ENCODE measurements around the gene HIGD2B.
A peak's percentile ranks its signal among the peaks of the same experiment; 100 is the strongest.
"Not testable (repeated sequence)": the region's sequence is repeated elsewhere in the genome, so short reads cannot be mapped to it uniquely, and the experiment has no call there.

Gene HIGD2B

DNA sequence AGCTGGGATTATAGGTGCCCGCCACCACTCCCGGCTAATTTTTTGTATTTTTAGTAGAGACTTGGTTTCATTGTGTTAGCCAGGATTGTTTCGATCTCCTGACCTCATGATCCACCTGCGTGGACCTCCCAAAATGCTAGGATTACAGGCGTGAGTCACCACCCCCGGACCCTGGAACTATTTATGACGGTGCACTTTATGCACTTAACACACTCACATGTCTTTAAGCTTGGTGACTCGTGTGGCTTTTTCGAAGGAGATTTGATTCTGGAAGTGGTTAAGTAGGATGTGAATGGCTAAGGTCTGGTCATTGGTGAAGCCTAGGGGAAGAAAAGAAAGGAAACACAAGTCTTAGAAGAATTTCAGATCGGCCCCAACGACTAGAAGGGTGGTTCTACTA is 20.3 kb upstream of the HIGD2B start:
- DNase-seq (ENCODE audit: low spot score), result no peak

DNA sequence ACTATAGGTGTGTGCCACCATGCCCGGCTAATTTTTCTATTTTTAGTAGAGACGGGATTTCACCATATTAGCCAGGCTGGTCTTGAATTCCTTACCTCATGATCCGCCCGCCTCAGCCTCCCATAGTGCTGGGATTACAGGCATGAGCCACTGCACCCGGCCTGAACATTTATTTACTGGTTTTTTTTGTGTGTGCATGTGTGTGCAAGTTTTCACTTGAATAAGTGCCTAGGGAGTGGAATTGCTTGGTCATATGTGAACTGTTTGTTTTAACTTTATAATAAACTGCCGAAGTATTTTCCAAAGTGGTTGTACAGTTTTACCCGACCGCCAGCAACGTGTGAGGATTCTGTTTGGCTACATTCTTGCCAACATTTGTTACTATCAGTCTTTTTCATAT is 14.1 kb upstream of the HIGD2B start:
- no peak for DNase-seq (ENCODE audit: low spot score)
- Mint-ChIP-seq H3K4me1 (ENCODE audit: low read depth) (peaks cover 4% of the 10 kb centered on the region), H3K36me3 (ENCODE audit: low read depth) (peaks cover 4% of the 10 kb centered on the region), H3K27me3 (ENCODE audit: low read depth) (no peaks in the 10 kb centered on the region), H3K4me3 (no peak overlapping the region), H3K27ac (no peak overlapping the region), H3K9me3 (peaks cover 3% of the 10 kb centered on the region)

More for the DNA sequence above, 20.3 kb upstream of the HIGD2B start:
- H3K27me3 Mint-ChIP-seq (ENCODE audit: low read depth), result no peaks in the 10 kb centered on the region
- H3K36me3 Mint-ChIP-seq (ENCODE audit: low read depth), result peaks cover 3% of the 10 kb centered on the region
- H3K4me1 Mint-ChIP-seq (ENCODE audit: low read depth), result peaks cover 2% of the 10 kb centered on the region
- H3K27ac Mint-ChIP-seq, result no peak overlapping the region
- no peak overlapping the region for H3K4me3 Mint-ChIP-seq
- no peaks in the 10 kb centered on the region for H3K9me3 Mint-ChIP-seq

GRCh38 chr15:72698938-72699337 is 13.0 kb upstream of the HIGD2B start:
- Mint-ChIP-seq H3K4me1 (ENCODE audit: low read depth) (peaks cover 12% of the 10 kb centered on the region), H3K36me3 (ENCODE audit: low read depth) (peaks cover 6% of the 10 kb centered on the region), H3K27ac (no peak overlapping the region), H3K4me3 (no peak overlapping the region), H3K9me3 (peaks cover 3% of the 10 kb centered on the region), H3K27me3 (ENCODE audit: low read depth) (no peaks in the 10 kb centered on the region)
- no peak for DNase-seq (ENCODE audit: low spot score)

- Mint-ChIP-seq H3K4me1 (ENCODE audit: low read depth) (peaks cover 16% of the 10 kb centered on the region), H3K27me3 (ENCODE audit: low read depth) (no peaks in the 10 kb centered on the region), H3K9me3 (peaks cover 3% of the 10 kb centered on the region), H3K36me3 (ENCODE audit: low read depth) (peaks cover 6% of the 10 kb centered on the region), H3K27ac (no peak overlapping the region), H3K4me3 (no peak overlapping the region)
- no peak for DNase-seq (ENCODE audit: low spot score)
Observed at GRCh38 chr15:72690938-72691337, 5.0 kb upstream of the HIGD2B start.

DNA sequence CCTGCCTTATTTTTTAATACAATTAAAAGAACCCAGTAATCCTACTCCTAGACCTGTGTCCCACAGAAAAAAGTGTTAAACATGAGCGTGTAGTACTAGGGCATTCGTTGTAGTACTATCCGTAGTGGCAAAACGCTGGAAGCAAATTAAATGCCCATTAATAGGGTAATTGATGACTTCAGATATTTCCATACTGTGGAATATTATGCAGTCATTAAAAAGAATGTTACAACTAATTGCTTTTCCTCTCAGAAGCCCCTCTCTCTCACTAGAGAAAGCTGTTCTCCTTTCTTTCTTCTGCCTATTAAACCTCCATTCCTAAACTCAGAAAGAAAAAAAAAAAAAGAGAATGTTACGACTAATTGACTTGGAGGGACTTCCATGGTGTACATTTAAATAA is 2.7 kb upstream of the HIGD2B start:
- Mint-ChIP-seq H3K4me1 (ENCODE audit: low read depth) (peaks cover 11% of the 10 kb centered on the region), H3K4me3 (no peak overlapping the region), H3K9me3 (no peaks in the 10 kb centered on the region), H3K27ac (no peak overlapping the region), H3K27me3 (ENCODE audit: low read depth) (no peaks in the 10 kb centered on the region), H3K36me3 (ENCODE audit: low read depth) (no peaks in the 10 kb centered on the region)
- no peak for DNase-seq (ENCODE audit: low spot score)

DNA sequence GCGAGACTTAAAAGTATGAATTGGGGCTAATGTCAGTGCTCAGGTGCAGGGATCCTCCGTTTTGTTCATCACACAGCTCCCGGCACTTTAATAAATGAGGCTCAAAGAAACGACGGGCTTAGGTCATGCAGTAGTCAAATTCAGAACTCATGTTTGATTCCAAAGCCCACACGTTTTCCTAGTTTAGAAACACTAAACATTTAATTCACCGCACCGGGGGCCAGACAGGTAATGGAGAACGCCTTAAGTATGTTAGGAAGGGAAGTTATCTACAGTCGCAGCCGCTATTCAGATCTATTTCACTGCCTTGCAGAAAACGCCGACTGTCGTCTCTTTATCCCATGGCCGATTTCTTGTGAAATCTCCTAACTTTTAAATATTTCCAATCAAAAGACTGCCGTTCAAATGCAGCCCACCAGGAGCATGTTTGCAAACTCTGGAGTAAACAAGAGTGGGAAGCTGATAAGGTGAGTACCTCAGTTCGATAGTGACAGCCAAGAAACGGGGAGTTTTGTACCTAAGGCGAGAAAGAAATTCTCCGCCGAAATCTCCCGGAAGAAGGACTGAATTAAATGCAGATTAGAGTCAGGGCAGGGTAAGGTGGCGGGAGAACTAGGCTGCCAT is 569 bp downstream of the HIGD2B start:
- Mint-ChIP-seq H3K4me3 (peak overlapping the region; percentile 91), H3K36me3 (ENCODE audit: low read depth) (no peaks in the 10 kb centered on the region), H3K9me3 (no peaks in the 10 kb centered on the region), H3K27ac (peak overlapping the region; percentile 88), H3K27me3 (ENCODE audit: low read depth) (peaks cover 7% of the 10 kb centered on the region), H3K4me1 (ENCODE audit: low read depth) (peaks cover 13% of the 10 kb centered on the region)
- no peak for DNase-seq (ENCODE audit: low spot score)

DNA sequence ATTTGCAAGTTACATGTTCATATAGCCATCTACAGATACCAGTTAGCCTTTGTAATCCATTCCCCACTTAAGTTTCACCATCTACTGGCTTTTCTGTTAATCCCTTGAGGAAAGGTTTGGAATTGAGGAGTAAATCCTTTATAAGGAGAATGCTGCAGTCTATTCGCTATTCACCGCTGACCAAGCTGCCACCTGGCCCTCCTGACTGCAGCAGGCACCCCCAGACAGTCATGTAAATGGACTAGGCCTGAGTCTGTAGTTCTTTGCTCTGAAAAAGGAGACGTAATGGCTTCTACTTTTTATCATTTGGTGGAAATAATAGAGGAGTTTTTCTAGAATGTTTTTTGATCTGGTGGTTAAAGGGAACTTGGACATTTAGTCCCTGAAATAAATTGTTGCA is 3.2 kb downstream of the HIGD2B start:
- Mint-ChIP-seq H3K36me3 (ENCODE audit: low read depth) (no peaks in the 10 kb centered on the region), H3K4me3 (no peak overlapping the region), H3K27ac (no peak overlapping the region)

GRCh38 chr15:72680931-72681330 is 5.1 kb downstream of the HIGD2B start:
- Mint-ChIP-seq H3K27ac (no peak overlapping the region), H3K9me3 (no peaks in the 10 kb centered on the region), H3K4me3 (no peak overlapping the region), H3K4me1 (ENCODE audit: low read depth) (peaks cover 10% of the 10 kb centered on the region), H3K27me3 (ENCODE audit: low read depth) (peaks cover 33% of the 10 kb centered on the region), H3K36me3 (ENCODE audit: low read depth) (no peaks in the 10 kb centered on the region)
- no peak for DNase-seq (ENCODE audit: low spot score)

More for the DNA sequence above, 3.2 kb downstream of the HIGD2B start:
- peaks cover 25% of the 10 kb centered on the region for H3K27me3 Mint-ChIP-seq (ENCODE audit: low read depth)
- H3K9me3 Mint-ChIP-seq, result no peaks in the 10 kb centered on the region
- DNase-seq (ENCODE audit: low spot score), result no peak
- peaks cover 13% of the 10 kb centered on the region for H3K4me1 Mint-ChIP-seq (ENCODE audit: low read depth)

GRCh38 chr15:72676838-72677237 is 9.1 kb downstream of the HIGD2B start:
- Mint-ChIP-seq H3K9me3 (no peaks in the 10 kb centered on the region), H3K36me3 (ENCODE audit: low read depth) (no peaks in the 10 kb centered on the region), H3K4me3 (no peak overlapping the region), H3K4me1 (ENCODE audit: low read depth) (no peaks in the 10 kb centered on the region), H3K27ac (no peak overlapping the region), H3K27me3 (ENCODE audit: low read depth) (peaks cover 40% of the 10 kb centered on the region)
- no peak for DNase-seq (ENCODE audit: low spot score)

- peaks cover 16% of the 10 kb centered on the region for H3K27me3 Mint-ChIP-seq (ENCODE audit: low read depth)
- no peaks in the 10 kb centered on the region for H3K36me3 Mint-ChIP-seq (ENCODE audit: low read depth)
- no peak overlapping the region for H3K27ac Mint-ChIP-seq
- no peak for DNase-seq (ENCODE audit: low spot score)
- H3K4me3 Mint-ChIP-seq, result no peak overlapping the region
- H3K4me1 Mint-ChIP-seq (ENCODE audit: low read depth), result peaks cover 4% of the 10 kb centered on the region
- no peaks in the 10 kb centered on the region for H3K9me3 Mint-ChIP-seq
Observed at GRCh38 chr15:72671525-72671924, 14.5 kb downstream of the HIGD2B start.

DNA sequence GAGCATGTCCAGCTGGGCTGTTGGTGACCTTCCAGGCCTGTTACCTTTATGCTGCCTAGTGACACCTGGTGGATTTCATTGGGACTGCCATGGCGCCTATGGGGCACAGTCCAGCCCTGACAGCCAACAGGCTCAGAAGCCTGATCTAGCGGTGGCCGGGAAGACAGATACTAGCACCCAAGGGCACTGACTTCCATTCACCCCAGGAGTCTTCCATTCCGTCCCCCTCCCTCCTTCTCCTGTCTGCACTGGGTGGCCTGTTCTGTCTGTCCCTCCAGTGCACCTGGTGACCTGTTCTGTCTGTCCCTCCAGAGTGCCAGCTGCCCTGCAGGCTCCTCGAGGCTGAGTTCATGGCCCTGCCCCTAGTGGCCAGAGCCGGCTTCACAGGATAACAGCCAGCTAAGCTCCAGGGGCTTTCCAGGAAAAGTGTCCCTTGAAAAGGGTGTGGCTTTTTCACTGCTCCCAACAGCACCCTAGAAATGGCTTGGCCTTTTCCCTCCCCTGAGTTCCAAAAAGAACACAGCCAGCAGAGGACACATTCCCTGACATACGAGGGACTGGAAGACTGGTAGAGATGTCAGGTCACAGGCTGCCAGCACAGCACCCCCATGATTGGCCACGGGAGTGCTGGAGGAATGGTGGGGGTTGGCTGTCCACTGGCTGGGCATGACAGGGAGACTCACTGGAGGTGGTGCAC is 15.2 kb downstream of the HIGD2B start:
- not testable (repeated sequence) for H3K27ac Mint-ChIP-seq; H3K9me3 Mint-ChIP-seq; H3K36me3 Mint-ChIP-seq (ENCODE audit: low read depth); H3K4me1 Mint-ChIP-seq (ENCODE audit: low read depth)
- DNase-seq (ENCODE audit: low spot score), result peak; percentile 66
- Mint-ChIP-seq H3K27me3 (ENCODE audit: low read depth) (peaks cover 16% of the 10 kb centered on the region), H3K4me3 (peak overlapping the region; percentile 77)

- H3K36me3 Mint-ChIP-seq (ENCODE audit: low read depth); DNase-seq (ENCODE audit: low spot score); H3K9me3 Mint-ChIP-seq; H3K27ac Mint-ChIP-seq; H3K4me3 Mint-ChIP-seq; H3K4me1 Mint-ChIP-seq (ENCODE audit: low read depth): not testable (repeated sequence)
- peaks cover 14% of the 10 kb centered on the region for H3K27me3 Mint-ChIP-seq (ENCODE audit: low read depth)
Observed at GRCh38 chr15:72669803-72670202, 16.2 kb downstream of the HIGD2B start.

- H3K9me3 Mint-ChIP-seq, result not testable (repeated sequence)
Observed at GRCh38 chr15:72665706-72666105, 20.3 kb downstream of the HIGD2B start.

GRCh38 chr15:72663931-72664330 is 22.1 kb downstream of the HIGD2B start:
- not testable (repeated sequence) for H3K4me3 Mint-ChIP-seq; H3K4me1 Mint-ChIP-seq (ENCODE audit: low read depth); DNase-seq (ENCODE audit: low spot score); H3K27ac Mint-ChIP-seq; H3K36me3 Mint-ChIP-seq (ENCODE audit: low read depth); H3K27me3 Mint-ChIP-seq (ENCODE audit: low read depth); H3K9me3 Mint-ChIP-seq

More at GRCh38 chr15:72665706-72666105, 20.3 kb downstream of the HIGD2B start:
- not testable (repeated sequence) for H3K4me3 Mint-ChIP-seq; H3K36me3 Mint-ChIP-seq (ENCODE audit: low read depth); DNase-seq (ENCODE audit: low spot score); H3K27ac Mint-ChIP-seq; H3K4me1 Mint-ChIP-seq (ENCODE audit: low read depth); H3K27me3 Mint-ChIP-seq (ENCODE audit: low read depth)

DNA sequence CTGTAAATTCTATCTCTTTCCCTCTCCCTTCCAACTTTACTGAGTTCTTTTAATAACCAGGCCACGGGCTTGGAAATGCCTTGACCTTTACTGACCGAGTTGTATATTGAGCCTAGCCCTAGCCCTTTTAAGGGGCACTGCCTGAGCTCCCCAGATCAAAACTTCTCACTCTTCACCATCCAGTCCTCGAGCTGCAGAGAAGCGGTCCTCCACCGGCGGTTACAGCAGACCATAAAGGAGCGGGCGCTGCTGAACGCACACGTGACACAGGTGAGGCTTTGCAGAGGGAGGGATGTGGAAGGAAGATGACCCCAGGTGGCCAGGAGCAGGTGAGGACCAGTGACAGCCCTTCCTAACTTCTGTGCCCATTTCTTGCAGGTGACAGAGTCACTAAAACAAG is 24.9 kb downstream of the HIGD2B start:
- not testable (repeated sequence) for H3K4me1 Mint-ChIP-seq (ENCODE audit: low read depth); H3K36me3 Mint-ChIP-seq (ENCODE audit: low read depth); H3K27me3 Mint-ChIP-seq (ENCODE audit: low read depth)

More for the DNA sequence above, 24.9 kb downstream of the HIGD2B start:
- not testable (repeated sequence) for DNase-seq (ENCODE audit: low spot score); H3K27ac Mint-ChIP-seq; H3K9me3 Mint-ChIP-seq; H3K4me3 Mint-ChIP-seq

Data from T-helper 2 cell treated with Interferon-gamma antibody and Interleukin-4, amounts not matched to agents 5 μg/mL and 100 μg/mL, for 36 hours (primary cell).